Adrenal gland (tissue), 5 donors: ENCODE data around the gene MAST4.

ENCODE experiments used
- POLR2A ChIP-seq, 2 donors: fragments of 450-650 bp; IDR thresholded peaks; one replicate each; pipeline ENCODE4 v1.6.1; 2017; ENCODE audit warnings: antibody characterized with exemption in 2 of 2, mild to moderate bottlenecking in 2 of 2, moderate library complexity in 1 of 2
- TF ChIP-seq, protein P1 (sequence below), 6 experiments: fragments of 450-650 bp in 4 of 6; fragments of 200-600 bp in 2 of 6; sonication (generic) in 1 of 6; IDR thresholded peaks; 1 replicate in 5 of 6; 2 replicates in 1 of 6; pipeline versions ENCODE4 v1.5.1 to v1.8.0; 2016 to 2021; ENCODE audit warnings: antibody characterized with exemption in 6 of 6, mild to moderate bottlenecking in 2 of 6, moderate library complexity in 1 of 6
- donor health status: DM: no; HTN: no; CAD: no.

DNA sequence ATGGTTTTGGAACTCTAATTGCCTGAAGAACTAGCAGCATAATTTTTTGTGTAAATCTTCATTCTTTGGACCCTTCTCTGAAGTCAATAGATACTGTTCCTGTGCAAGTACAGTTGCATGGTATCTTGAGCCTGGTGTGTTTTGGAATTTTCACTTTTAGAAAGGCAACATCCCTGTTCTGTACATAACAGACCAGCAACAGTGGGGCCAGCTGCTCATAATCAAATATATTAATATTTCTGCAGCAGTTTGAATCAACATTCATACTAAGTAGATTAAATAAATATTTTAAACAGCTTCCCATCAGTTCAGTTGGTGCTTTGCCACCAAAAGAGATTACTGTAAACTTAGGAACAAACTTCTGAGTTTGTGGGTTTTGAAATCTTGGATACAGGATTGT is 502.5 kb downstream of the MAST4 start:
- TF ChIP-seq, protein P1, sequence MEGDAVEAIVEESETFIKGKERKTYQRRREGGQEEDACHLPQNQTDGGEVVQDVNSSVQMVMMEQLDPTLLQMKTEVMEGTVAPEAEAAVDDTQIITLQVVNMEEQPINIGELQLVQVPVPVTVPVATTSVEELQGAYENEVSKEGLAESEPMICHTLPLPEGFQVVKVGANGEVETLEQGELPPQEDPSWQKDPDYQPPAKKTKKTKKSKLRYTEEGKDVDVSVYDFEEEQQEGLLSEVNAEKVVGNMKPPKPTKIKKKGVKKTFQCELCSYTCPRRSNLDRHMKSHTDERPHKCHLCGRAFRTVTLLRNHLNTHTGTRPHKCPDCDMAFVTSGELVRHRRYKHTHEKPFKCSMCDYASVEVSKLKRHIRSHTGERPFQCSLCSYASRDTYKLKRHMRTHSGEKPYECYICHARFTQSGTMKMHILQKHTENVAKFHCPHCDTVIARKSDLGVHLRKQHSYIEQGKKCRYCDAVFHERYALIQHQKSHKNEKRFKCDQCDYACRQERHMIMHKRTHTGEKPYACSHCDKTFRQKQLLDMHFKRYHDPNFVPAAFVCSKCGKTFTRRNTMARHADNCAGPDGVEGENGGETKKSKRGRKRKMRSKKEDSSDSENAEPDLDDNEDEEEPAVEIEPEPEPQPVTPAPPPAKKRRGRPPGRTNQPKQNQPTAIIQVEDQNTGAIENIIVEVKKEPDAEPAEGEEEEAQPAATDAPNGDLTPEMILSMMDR (IDR thresholded peaks at IDR 0.05) = no peak
- no peak for TF ChIP-seq POLR2A (IDR thresholded peaks at IDR 0.05)
